GM19324 (cell line): ENCODE results near the gene CCDC85C.

Source experiments
- ATAC-seq: cut with Tn5 transposase; IDR thresholded peaks from one replicate; pipeline ENCODE4 v1.9.1; 2021; ENCODE audit warnings: mild to moderate bottlenecking, moderate library complexity; ENCODE audit not compliant: unreplicated experiment, low FRiP score

Gene CCDC85C

DNA sequence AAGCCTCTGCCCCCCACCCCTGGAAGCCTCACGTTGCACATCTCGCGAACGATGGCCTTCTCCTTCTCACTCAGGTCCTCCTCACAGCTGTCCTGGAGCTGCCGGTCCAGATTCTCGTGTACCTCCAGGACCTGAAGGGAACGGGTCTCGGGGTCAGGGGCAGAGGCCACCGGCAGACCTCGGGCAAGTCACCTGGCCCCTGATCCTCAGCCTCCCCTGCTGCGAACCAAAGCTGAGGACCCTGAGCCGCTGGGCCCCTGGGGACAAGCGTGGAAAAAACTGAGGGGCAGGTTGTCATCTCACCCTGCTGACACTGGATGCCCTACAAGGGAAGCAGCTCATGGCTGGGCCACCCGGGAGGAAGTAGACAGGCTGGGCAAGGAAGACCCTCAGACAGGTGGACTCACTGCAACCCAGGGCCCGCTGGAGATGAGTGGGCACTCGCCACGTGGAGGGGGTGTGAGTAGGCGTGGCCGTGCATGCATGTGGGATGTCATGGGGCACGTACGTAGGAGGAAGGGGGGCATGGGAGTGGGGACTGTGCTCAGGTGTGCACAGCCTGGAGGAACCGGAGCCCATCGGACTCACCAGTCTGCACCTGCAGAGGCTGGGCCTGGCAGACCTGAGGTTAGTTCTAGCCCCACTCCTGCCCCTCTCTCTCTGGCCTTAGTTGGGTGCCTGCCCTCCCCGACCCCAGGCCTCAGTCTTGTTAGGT is 87.7 kb downstream of the CCDC85C start:
- ATAC-seq: no peak

DNA sequence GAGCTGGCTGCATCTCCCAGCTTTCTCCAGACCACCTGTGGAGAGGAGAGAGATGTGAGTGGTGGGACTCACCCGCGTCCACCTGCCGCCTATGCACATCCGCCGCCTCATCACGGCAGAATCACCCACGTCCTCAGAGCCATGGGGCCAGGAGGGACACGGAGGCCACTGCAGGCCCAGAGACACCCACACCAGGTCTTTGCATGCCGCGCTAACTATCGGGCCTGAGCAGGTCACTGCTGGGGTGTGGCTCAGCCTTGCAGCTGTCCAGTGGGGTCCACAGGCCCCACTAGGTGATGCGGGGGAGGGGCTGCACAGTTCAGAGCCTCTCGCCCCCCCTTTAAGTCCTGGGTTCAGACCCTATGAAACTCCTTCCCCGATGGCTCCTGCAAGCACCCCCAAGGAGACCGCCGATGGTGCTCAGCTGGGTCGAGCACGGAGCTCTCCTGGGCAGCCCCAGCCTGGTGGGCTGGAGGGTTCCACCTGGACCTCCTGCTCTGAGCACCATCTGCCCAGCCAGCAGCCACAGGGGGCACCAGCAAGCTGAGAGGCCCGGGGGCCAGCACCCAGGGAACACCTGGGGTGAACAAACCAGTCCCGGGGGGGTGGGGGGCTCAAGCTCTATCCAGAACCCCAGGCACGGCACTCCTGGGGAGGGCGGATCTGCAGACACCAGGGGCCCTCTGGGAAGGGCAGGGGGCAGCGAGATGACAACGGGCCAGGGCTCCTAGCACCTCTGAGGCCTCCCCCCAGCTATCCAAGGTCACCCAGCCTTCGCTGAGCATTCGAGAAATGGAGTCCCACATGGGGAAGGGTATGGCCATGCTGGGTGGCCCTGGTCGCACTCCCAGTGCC is 88.5 kb downstream of the CCDC85C start:
- ATAC-seq: no peak

DNA sequence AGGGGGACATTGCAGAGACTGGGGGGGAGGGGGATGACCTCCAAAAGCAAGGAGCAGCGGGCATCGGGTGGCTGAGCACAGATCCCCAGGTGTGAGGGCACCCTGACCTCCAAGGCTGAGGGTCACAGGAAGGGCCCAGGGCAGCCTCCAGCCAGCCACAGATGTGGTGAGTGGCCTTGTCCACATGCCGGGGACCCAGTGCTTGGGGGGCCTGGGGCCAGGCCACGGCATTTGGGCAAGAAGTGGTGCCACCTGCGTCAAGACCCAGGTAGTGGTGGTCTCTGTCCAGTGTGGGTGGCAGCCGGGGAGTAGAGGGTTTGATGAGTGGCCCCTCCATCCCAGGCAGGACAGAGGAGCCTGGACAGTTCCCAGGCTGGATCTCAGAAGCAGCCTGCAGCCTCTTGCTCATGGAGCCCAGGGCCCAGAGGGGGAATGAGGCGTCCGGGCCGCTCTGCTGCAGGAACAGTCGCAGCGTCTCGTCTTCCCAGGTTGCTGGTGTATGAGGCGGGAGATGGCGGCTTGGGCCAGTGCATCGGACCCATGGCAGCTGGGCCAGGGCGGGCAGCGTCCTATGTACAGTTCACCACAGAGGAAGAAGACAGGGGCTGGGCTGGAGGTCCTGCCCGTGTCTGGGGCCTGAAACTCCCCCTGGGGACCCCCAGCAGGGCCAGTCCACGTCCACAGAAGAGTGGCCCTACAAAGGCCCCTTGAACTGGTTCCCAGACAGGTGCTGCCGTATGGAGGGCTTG is 89.3 kb downstream of the CCDC85C start:
- ATAC-seq: no peak

DNA sequence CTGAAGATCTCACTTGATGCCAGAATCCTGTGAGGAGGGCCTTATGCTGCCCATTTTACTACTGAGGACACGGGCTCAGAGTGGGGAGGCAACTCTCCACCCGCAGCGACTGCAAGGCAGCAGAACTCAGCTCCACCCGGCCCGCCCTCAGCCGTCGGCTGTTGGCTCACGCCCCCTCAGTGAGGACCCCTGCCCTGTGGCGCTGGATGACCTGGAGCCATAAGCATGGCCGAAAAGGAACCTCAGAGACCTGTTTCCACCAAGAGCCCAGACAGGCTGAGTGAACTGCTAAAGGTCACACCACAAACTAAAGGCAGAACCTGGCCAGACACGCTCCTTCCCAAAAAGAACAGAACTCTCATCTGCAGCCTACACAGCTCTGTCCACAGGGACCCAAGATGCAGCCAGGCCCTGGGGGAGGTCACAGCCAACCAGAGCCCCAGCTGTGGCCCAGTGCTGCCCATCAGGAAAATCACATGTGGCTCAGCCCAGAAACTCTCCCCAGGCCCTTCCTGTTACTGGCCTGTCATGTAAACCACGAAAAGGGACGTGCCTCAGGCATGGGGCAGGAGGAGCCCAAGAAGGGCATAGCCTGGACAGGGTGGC is 90.0 kb downstream of the CCDC85C start:
- ATAC-seq: no peak

DNA sequence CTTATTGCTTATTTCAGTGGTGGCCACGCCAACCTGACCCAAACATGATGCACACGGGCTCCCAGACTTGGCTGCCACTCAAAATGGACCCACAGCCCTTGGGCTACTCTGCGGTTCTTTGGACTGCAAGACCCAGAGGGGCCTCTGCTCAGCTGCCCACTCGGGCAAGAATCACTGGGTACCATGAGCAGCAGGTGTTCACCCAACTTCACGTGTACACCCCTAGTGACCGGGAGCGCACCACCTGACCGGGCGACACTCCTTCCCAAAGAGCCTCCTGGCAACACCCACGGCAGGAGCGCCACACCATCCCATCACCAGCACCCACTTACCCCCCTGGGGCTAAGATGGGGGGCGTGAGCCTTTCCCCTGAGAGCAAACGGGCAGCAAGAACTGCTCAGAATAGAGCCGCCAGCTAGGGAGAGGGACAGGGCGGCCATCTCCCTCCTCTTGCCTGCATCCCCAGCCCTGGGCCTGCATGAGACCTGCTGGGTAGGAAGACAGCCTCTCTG is 90.8 kb downstream of the CCDC85C start:
- no peak for ATAC-seq

DNA sequence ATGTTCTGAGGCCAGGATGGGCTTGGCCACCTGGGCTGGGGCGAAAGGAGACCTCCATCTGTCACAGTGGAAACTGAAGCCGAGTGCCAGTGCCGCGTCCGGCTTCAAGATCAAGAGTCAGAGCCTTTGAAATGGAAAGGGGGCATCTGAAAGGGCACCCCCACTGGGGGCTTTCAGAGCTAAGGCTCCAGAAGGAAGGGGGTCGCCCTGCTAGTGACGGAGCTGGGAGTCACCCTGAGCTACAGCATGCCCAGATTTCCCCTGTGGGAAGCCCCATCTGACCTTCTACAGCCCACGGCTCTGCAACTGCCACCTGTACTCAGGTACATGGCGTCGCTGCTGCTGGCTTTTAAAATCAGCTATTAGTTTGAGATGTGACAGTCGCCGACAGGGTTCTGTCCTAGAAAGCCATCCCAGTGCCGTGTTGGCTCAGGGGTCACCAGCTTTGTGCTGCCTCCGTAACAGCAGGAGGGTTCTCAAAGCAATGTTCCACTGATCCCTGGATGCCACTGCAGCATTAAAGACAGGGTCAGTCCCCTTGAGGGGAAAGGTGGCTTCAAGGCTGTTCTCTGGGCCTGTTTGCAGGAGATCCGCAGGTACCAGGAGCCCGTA is 91.3 kb downstream of the CCDC85C start:
- ATAC-seq: no peak

DNA sequence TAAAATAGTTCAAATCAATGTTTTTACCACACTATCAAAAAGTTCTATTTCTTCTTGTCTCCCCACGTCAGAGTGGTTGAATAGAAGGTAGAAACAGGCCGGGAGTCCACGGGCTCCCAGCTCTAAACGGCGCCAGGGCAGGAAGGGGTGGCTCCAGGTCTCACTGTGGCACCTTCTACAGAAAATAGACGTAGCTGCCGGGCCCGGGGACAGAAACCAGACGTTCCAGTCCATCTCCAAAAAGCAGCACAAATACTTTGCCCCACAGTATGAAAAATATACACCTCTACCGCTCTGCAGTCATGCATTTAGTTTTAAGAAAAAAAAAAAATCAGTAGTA is 91.9 kb downstream of the CCDC85C start:
- no peak for ATAC-seq

DNA sequence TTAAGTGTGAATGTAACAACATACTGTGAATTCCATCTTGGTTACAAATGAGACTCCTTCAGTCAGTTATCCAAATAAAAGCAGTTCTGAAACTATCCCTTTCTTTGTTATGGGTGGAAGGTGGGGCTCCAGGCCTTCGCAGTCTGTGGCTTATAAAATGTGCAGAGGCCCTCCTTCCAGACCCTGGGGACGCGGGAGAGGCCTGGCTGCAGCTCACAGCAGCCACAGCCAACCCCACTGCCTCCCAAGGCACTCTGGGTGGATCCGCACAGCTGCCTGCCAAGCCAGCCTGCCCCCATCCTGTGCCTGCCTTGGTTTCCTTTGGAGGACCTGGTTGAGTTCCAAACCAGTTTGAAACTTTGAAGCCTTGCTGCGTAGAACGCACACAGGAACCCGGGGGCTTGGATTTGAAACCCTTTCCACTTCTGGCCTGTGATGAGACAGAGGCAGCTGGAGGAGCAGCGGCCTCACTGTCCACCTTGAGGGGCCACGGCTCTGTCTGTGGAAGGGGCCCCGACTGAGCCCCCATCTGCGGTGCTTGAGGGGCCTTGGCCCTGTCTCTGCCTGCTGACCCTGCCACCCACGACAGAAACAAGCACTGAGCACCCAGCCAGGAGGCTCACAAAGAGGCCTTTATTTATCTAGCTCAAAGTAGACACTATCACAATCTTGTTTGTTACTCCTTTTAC is 92.4 kb downstream of the CCDC85C start:
- ATAC-seq: no peak

DNA sequence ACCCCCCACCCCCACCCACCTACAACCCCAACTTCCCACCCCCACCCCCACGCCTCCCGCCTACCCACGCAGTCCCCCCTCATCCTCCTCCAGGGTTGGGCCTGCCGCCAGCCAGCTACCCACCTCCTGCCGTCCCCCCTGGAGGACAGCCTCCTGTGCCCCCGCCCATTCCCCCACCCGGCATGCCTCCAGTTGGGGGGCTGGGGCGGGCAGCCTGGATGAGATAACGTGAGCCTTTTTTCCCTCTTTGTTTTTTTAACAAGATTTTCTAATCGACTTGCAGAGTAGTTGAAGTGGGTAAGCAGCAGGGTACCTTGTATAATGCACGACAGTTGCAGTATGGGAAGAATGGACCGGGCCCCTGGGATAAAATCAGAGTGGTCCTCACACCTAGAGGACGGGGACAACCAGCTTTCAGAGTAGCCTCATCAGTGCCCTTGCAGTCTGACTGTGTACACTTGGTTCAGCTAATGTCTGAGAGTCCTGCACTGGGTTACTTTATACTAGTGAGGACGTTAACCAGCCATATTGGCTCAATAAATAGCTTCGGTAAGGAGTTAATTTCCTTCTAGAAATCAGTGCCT is 93.4 kb downstream of the CCDC85C start:
- no peak for ATAC-seq

DNA sequence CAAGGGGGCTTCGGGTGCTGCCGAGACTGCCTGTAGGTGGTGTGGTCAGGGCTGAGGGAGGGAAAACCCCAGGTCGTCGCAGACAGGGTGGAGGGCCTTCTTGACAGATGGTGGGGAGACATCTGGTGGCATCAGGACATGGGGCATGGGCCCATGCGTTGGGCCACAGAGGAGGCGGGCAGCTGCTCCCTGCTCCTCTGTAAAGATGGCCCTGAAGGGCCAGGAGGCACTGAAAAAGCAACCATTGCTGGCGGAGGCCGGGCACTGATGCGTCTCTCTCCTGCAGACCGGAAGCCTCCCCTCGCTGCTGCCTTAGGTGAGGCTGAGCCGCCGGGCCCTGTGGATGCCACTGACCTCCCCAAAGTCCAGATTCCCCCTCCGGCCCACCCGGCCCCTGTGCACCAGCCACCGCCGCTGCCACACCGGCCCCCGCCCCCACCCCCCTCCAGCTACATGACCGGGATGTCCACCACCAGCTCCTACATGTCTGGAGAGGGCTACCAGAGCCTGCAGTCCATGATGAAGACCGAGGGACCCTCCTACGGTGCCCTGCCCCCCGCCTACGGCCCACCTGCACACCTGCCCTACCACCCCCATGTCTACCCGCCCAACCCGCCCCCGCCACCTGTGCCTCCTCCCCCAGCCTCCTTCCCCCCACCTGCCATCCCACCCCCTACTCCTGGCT is 94.0 kb downstream of the CCDC85C start:
- no peak for ATAC-seq

DNA sequence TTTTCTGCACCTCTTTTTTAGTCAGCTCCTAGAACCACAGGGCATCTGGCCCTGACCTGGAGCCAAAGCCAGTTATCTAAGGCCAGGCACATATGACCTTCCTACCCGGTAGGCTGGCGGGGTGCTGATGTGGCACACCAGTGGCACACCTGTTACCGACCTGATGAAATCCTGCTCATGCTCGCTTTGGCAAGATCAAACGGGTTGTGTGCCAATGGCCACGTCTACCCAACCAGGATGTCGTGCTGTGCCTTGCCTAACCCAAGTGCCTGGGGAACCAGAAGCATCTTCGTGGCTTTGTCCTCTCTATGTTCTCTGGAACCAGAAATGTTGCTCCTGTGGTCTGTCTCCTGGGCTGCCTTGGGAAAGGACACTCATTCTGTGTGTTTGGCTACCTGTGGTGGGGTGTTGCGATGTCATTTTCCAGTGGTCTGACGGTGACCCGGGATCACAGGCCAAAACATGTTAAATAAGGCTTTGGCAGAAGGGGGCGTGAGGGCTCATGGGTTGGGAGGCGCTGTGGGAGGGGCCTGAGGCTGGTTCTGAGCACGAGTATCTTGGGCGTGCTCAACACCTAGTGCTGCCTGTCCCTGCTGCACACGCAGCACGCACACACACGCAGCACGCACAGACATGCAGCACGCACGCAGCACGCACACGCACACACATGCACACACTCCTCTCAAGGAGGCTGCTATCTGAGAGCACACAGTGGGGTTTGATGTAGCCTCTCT is 94.9 kb downstream of the CCDC85C start:
- no peak for ATAC-seq

DNA sequence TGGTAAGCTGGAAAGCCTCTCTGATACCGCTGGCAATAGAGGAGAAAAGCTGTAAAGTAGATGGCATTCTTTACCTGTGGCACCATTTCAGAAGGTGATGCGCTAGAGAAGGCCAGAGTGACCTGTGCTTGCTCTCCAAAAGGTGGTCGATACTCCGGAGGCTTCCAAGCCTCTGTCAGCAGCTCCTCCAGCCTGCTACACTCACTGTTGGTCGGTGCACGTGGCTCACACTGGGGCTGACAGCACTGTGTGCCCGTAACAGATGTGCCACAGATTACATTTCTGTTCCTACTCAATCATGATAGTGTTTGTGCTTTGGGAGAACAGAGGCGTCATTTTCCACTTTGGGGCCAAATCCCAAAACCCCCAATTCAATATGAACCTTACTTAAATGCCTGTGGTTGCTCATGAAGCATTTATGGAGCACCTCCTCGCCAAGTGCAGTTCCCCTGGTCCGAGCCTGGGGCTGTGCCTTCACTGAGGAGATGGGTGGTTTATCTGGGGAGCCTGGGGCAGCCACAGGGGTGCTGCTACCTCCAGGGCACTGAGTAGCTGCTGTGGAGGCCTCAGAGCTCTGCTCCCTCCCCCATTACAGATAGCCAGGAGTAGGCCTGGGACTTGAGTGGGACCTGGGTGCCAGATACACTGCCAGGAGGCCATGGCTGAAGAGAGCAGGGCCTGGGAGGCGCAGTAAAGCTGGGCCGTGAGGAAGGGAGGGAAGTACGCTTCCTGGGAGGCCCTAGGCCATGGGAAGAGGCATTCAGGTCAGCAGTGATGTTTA is 96.0 kb downstream of the CCDC85C start:
- ATAC-seq: no peak

DNA sequence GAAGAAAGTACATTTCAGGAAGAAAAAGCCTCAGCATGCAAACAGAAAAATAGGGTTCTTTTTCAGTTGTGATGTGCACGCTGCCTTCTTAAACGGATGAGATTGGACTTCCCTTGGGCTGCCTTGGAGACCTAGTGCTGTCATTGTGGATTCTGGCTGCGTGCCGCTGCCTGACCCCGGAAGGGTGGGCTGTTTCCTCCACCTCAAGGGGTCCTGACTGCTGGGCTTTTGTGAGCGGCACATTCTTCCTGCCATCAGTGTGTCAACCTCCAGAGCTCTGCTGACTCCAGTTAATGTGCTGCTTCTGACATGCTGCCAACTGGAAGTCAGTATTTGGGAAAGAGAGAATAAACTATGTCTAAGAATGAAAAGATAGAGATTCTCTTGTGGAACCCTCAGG is 97.7 kb downstream of the CCDC85C start:
- ATAC-seq: no peak

DNA sequence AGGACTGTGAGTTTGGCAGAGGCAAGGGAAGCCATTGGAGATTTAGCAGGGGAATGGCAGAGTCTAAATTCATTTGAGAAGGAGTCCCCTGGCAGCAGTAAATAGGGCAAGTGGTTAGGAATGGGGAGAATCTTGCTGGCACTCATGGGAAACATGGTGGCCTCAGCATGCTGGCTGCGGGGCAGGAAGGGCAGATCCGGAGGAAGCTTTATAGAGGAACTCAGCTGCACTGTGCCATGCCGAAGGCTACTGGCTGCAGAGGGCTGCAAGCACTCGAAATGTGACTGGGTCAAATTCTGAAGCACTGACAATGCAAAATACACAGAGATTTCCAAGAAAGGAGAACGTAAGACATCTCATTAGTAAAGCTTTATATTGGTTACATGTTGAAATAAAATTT is 98.9 kb downstream of the CCDC85C start:
- ATAC-seq: no peak

DNA sequence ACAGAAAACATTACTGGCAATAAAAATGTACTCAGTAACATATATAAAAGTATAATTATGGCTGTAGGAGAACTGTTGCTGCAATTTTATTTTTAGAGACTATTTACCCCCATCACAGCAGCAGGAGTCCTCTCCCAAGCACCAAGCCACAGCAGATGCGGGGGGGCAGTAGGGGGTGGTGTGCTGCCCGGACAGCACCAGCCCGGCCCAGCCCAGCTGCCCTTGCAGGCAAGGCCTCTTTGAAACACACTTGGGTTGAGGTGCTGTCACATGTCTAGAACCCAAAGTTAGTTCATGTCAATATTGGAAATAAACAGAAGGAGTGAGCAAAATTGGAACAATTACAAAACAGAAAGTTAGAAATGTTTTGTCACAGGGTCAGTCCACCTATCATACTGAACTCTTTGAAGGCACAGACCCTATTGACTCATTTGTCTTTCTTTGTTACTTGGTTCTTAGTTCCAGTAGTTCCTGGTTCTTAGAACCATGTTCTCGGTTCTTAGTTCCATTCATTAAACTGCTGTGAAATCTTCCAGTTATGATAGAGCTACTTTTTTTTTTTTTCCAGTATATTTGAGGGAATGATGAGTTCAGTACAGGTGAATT is 100.1 kb downstream of the CCDC85C start:
- no peak for ATAC-seq

DNA sequence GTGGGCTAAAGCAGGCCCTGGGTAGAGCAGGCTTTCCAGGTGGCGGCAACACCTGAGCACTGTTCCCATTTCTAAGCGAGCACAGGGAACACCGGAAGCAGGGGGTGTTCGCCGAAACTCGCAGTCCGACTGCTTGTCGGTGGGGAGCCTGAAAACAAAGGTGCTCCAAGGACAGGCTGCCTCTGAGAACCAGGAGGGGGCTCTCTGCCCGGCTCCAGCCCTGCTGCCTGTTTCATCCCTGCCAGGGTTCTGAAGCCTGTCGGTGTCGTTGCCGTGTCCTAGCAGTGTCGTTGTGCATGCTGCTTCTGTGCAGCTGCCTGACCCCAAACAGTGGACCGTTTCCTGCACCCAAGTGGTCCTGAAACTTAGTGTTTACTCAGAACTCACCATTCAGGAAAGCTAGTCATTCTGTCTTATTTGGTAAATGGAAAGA is 101.0 kb downstream of the CCDC85C start:
- no peak for ATAC-seq

DNA sequence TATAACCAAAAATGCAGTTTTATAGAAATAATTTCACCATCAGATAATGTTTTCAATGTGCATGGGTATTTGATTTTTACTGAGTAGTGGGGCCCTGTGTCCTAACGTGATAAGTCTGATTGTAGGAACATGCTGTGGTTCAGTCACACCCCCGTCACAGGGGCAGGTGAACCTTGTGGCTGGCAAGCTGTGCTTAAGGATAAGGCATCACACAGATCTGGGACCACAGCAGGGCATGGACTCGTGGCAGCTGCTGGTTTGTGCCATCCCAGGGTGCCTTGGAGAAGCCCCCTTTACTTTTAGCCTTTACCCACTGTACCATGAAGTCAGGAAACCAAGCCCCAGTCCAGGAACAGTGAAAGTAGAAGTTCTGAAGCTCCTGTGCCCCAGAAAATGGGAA is 106.1 kb downstream of the CCDC85C start:
- no peak for ATAC-seq
